Activated CD8-positive, alpha-beta memory T cell treated with anti-CD3 and anti-CD28 coated beads for 48 hours (primary cell): ENCODE data around the gene KCNQ1.

Source experiments
- DNase-seq, 3 experiments: peaks; one replicate each; pipeline ENCODE4 v3.0.0-alpha.2; 2020; ENCODE audit warnings: low read depth in 2 of 3, low spot score in 2 of 3

The KCNQ1 gene

GRCh38 chr11:2424811-2425495 lies 19.9 kb upstream of the KCNQ1 start:
- DNase-seq: no peak

- DNase-seq: no peak
These were observed 19.3 kb upstream of the KCNQ1 start for GRCh38 chr11:2425506-2425905.

GRCh38 chr11:2426221-2426620 lies 18.6 kb upstream of the KCNQ1 start:
- no peak for DNase-seq

- no peak for DNase-seq
These were observed 17.8 kb upstream of the KCNQ1 start for GRCh38 chr11:2426826-2427521.

GRCh38 chr11:2427721-2428321 lies 17.0 kb upstream of the KCNQ1 start:
- DNase-seq: no peak

- peak; percentile 49 to 92 (median 91) for DNase-seq
These were observed 16.4 kb upstream of the KCNQ1 start for GRCh38 chr11:2428322-2428795.

- no peak for DNase-seq
These were observed 13.4 kb upstream of the KCNQ1 start for GRCh38 chr11:2431395-2431794.

- DNase-seq: no peak
These were observed 12.6 kb upstream of the KCNQ1 start for GRCh38 chr11:2432171-2432621.

- no peak for DNase-seq
These were observed 12.2 kb upstream of the KCNQ1 start for GRCh38 chr11:2432628-2433071.

GRCh38 chr11:2433106-2433925 lies 11.5 kb upstream of the KCNQ1 start:
- DNase-seq: no peak

- no peak for DNase-seq
These were observed 10.8 kb upstream of the KCNQ1 start for GRCh38 chr11:2434008-2434407.

- DNase-seq: no peak
These were observed 10.1 kb upstream of the KCNQ1 start for GRCh38 chr11:2434506-2435255.

GRCh38 chr11:2435288-2436012 lies 9.4 kb upstream of the KCNQ1 start:
- no peak for DNase-seq

- no peak for DNase-seq
These were observed 8.7 kb upstream of the KCNQ1 start for GRCh38 chr11:2436013-2436520.

GRCh38 chr11:2436521-2437031 lies 8.2 kb upstream of the KCNQ1 start:
- DNase-seq: no peak

- no peak for DNase-seq
These were observed 7.3 kb upstream of the KCNQ1 start for GRCh38 chr11:2437516-2437915.

- DNase-seq: no peak
These were observed 5.0 kb upstream of the KCNQ1 start for GRCh38 chr11:2439820-2440219.

GRCh38 chr11:2440646-2441045 lies 4.2 kb upstream of the KCNQ1 start:
- no peak for DNase-seq

- DNase-seq: no peak
These were observed 3.6 kb upstream of the KCNQ1 start for GRCh38 chr11:2441171-2441570.
